DOHH2 (cell line): ENCODE results near the gene RAP1GDS1.

Experiments used
- EZH2phosphoT487 ChIP-seq: fragments of 200-600 bp; sonication (generic); IDR thresholded peaks from 2 replicates; pipeline ENCODE4 v1.6.1; 2017; ENCODE audit warnings: borderline replicate concordance, mild to moderate bottlenecking, antibody characterized with exemption, low read length, moderate library complexity, mixed read lengths
- TF ChIP-seq, protein P1 (sequence below): fragments of 200-600 bp; sonication (generic); IDR thresholded peaks from one replicate; pipeline ENCODE4 v1.5.1; 2014; ENCODE audit warnings: antibody characterized with exemption, mild to moderate bottlenecking, low read depth, low read length; ENCODE audit not compliant: poor library complexity, severe bottlenecking

DNA sequence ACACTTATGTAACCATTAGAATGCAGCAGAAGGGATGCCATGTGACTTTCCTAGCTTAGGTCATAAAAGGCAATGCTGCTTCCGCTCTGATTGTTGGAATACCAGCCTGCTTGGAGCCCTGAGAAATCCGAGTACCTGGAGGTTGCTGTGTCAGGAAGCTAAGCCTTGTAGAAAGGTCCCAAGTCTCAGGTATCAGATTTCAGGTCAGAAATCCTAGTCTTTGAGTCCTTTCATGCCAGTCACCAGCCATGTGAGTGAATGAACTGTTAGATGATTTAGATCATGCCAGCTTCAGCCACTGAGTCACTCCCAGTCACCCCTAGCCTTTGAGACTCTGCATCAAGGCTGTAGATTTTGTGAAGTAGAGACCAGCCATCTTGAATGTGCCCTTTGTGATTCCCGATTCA, 23.5 kb downstream of the RAP1GDS1 start:
- TF ChIP-seq, protein P1, sequence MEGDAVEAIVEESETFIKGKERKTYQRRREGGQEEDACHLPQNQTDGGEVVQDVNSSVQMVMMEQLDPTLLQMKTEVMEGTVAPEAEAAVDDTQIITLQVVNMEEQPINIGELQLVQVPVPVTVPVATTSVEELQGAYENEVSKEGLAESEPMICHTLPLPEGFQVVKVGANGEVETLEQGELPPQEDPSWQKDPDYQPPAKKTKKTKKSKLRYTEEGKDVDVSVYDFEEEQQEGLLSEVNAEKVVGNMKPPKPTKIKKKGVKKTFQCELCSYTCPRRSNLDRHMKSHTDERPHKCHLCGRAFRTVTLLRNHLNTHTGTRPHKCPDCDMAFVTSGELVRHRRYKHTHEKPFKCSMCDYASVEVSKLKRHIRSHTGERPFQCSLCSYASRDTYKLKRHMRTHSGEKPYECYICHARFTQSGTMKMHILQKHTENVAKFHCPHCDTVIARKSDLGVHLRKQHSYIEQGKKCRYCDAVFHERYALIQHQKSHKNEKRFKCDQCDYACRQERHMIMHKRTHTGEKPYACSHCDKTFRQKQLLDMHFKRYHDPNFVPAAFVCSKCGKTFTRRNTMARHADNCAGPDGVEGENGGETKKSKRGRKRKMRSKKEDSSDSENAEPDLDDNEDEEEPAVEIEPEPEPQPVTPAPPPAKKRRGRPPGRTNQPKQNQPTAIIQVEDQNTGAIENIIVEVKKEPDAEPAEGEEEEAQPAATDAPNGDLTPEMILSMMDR = no peak
- TF ChIP-seq EZH2phosphoT487 = no peak
